Vagina (tissue), 2 donors: Measurements from ENCODE around the gene ILDR2. TPM values are rescaled to one million over a fixed set of nuclear protein-coding genes. Genes with fewer than 3 reads are reported as not detected.

Experiments
- DNase-seq, 2 donors: peaks; one replicate each; pipeline ENCODE4 v3.0.0-alpha.2; 2017; ENCODE audit errors: extremely low spot score in 2 of 2
- H3K27ac ChIP-seq: fragments of 200-600 bp; sonication (generic); one replicate; pipeline ENCODE4 v1.5.1; 2019
- H3K27me3 ChIP-seq: fragments of 200-600 bp; sonication (generic); one replicate; pipeline ENCODE4 v1.5.1; 2019
- H3K36me3 ChIP-seq, 2 donors: fragments of 200-600 bp; sonication (generic); one replicate each; pipeline ENCODE4 v1.5.1; 2017 to 2019
- H3K4me1 ChIP-seq: fragments of 200-600 bp; sonication (generic); one replicate; pipeline ENCODE4 v1.5.1; 2019
- H3K4me3 ChIP-seq, 2 donors: fragments of 200-600 bp; sonication (generic); 1 replicate in 1 of 2; 2 replicates in 1 of 2; pipeline ENCODE4 v1.5.1; 2016 to 2019
- H3K9me3 ChIP-seq: fragments of 200-600 bp; sonication (generic); one replicate; pipeline ENCODE4 v1.5.1; 2019
- CTCF ChIP-seq, 3 experiments: fragments of 450-650 bp in 2 of 3; fragments of 200-600 bp in 1 of 3; sonication (generic) in 1 of 3; IDR thresholded peaks; one replicate each; pipeline ENCODE4 v1.5.1; 2017 to 2019; ENCODE audit warnings: antibody characterized with exemption in 3 of 3, mild to moderate bottlenecking in 2 of 3, moderate library complexity in 2 of 3
- POLR2A ChIP-seq, 2 donors: fragments of 450-650 bp; IDR thresholded peaks; one replicate each; pipeline ENCODE4 v1.6.1; 2017; ENCODE audit warnings: antibody characterized with exemption in 2 of 2, mild to moderate bottlenecking in 2 of 2, moderate library complexity in 2 of 2
- POLR2AphosphoS5 ChIP-seq, 2 donors: sonication (generic); formaldehyde crosslinking; IDR thresholded peaks; one replicate each; pipeline ENCODE4 v1.9.0; 2017; ENCODE audit warnings: antibody characterized with exemption in 2 of 2, mild to moderate bottlenecking in 2 of 2, low read depth in 1 of 2; ENCODE audit not compliant: insufficient read depth in 1 of 2
- intact Hi-C: fragments of 100-400 bp; cut with DNase I; formaldehyde crosslinking; loops from one replicate; pipeline ENCODE4 v1.15.1; 2023
- total RNA-seq: library from RNA; depleted of rRNA; stranded (reverse); fragments of >200 nt; gene quantifications from one replicate; pipeline ENCODE4 v1.2.3, GENCODE V29; 2016

The ILDR2 gene
- total RNA-seq, 1 donor from 2014 or later: 0.25 TPM

- Histone ChIP-seq H3K27ac (no peak overlapping the region), H3K27me3 (no peaks in the 10 kb centered on the region), H3K9me3 (no peaks in the 10 kb centered on the region), H3K4me1 (peaks cover 10% of the 10 kb centered on the region), H3K4me3 (no peak overlapping the region), H3K36me3 (no peaks in the 10 kb centered on the region)
- no peak for TF ChIP-seq POLR2A (IDR thresholded peaks at IDR 0.05)
- TF ChIP-seq POLR2AphosphoS5 (IDR thresholded peaks at IDR 0.05; ENCODE audit: insufficient read depth in 1 of 2, low read depth in 1 of 2): no peak
- no peak for TF ChIP-seq CTCF (IDR thresholded peaks at IDR 0.05)
- DNase-seq: no peak
- intact Hi-C loops: no loop called here
Measured at GRCh38 chr1:166948856-166949350, 26.4 kb downstream of the ILDR2 start.

- TF ChIP-seq POLR2A (IDR thresholded peaks at IDR 0.05) (no peak), CTCF (IDR thresholded peaks at IDR 0.05) (no peak), POLR2AphosphoS5 (IDR thresholded peaks at IDR 0.05; ENCODE audit: insufficient read depth in 1 of 2, low read depth in 1 of 2) (no peak)
- H3K36me3 ChIP-seq: no peaks in the 10 kb centered on the region
- peaks cover 10% of the 10 kb centered on the region for H3K4me1 ChIP-seq
- no peak for DNase-seq
- no peaks in the 10 kb centered on the region for H3K9me3 ChIP-seq
- intact Hi-C loops: no loop called here
- H3K27ac ChIP-seq: no peak overlapping the region
- H3K4me3 ChIP-seq: peak overlapping the region; percentile 11 to 41
- no peaks in the 10 kb centered on the region for H3K27me3 ChIP-seq
Measured at GRCh38 chr1:166947398-166948043, 27.8 kb downstream of the ILDR2 start.

GRCh38 chr1:166944186-166944967 lies 31.0 kb downstream of the ILDR2 start:
- TF ChIP-seq POLR2A (IDR thresholded peaks at IDR 0.05) (no peak), POLR2AphosphoS5 (IDR thresholded peaks at IDR 0.05; ENCODE audit: insufficient read depth in 1 of 2, low read depth in 1 of 2) (no peak), CTCF (IDR thresholded peaks at IDR 0.05) (no peak)
- Histone ChIP-seq H3K9me3 (no peaks in the 10 kb centered on the region), H3K4me1 (peaks cover 10% of the 10 kb centered on the region), H3K27ac (no peak overlapping the region), H3K36me3 (no peaks in the 10 kb centered on the region), H3K27me3 (no peaks in the 10 kb centered on the region), H3K4me3 (no peak overlapping the region)
- no peak for DNase-seq
- intact Hi-C loops: no loop called here

- Histone ChIP-seq H3K9me3 (no peaks in the 10 kb centered on the region), H3K4me3 (no peak overlapping the region), H3K36me3 (no peaks in the 10 kb centered on the region), H3K27me3 (no peaks in the 10 kb centered on the region), H3K27ac (no peak overlapping the region), H3K4me1 (no peaks in the 10 kb centered on the region)
- intact Hi-C loops: no loop called here
- TF ChIP-seq POLR2A (IDR thresholded peaks at IDR 0.05) (no peak), POLR2AphosphoS5 (IDR thresholded peaks at IDR 0.05; ENCODE audit: insufficient read depth in 1 of 2, low read depth in 1 of 2) (no peak), CTCF (IDR thresholded peaks at IDR 0.05) (no peak)
- DNase-seq: no peak
Measured at GRCh38 chr1:166939741-166940375, 35.5 kb downstream of the ILDR2 start.
